Stomach (tissue), 9 donors: ENCODE results near the gene MCF2L2. TPM values are rescaled to one million over a fixed set of nuclear protein-coding genes. Genes with fewer than 3 reads are reported as not detected.

ENCODE experiments used
- DNase-seq, 2 donors: peaks; one replicate each; pipeline versions ENCODE4 v3.0.0 to v3.0.0-alpha.2; 2013 to 2019
- H3K27ac ChIP-seq, 5 donors: fragments of 200-600 bp in 4 of 5; sonication (generic) in 4 of 5; one replicate each; pipeline ENCODE4 v1.5.1; 2013 to 2019; ENCODE audit warnings: mild to moderate bottlenecking in 1 of 5, moderate library complexity in 1 of 5
- H3K27me3 ChIP-seq, 3 donors: fragments of 200-600 bp; sonication (generic); one replicate each; pipeline ENCODE4 v1.5.1; 2017 to 2019; ENCODE audit warnings: mixed run types in 1 of 3
- H3K36me3 ChIP-seq, 4 donors: fragments of 200-600 bp; sonication (generic); 1 replicate in 3 of 4; 2 replicates in 1 of 4; pipeline ENCODE4 v1.5.1; 2016 to 2019
- H3K4me1 ChIP-seq, 4 donors: fragments of 200-600 bp; sonication (generic); one replicate each; pipeline ENCODE4 v1.5.1; 2016 to 2019
- H3K4me3 ChIP-seq, 4 donors: fragments of 200-600 bp; sonication (generic) in 3 of 4; one replicate each; pipeline ENCODE4 v1.5.1; 2016 to 2019; ENCODE audit warnings: mild to moderate bottlenecking in 1 of 4
- H3K9me3 ChIP-seq, 4 donors: fragments of 200-600 bp; sonication (generic); one replicate each; pipeline ENCODE4 v1.5.1; 2016 to 2019
- EP300 ChIP-seq: sonication (generic); formaldehyde crosslinking; IDR thresholded peaks from one replicate; pipeline ENCODE4 v1.6.1; 2017; ENCODE audit warnings: antibody characterized with exemption
- POLR2A ChIP-seq, 4 donors: fragments of 450-650 bp; IDR thresholded peaks; one replicate each; pipeline ENCODE4 v1.6.1; 2016; ENCODE audit warnings: antibody characterized with exemption in 4 of 4, control low read depth in 2 of 4, mild to moderate bottlenecking in 1 of 4, moderate library complexity in 1 of 4
- POLR2AphosphoS5 ChIP-seq, 3 donors: sonication (generic); formaldehyde crosslinking; IDR thresholded peaks; one replicate each; pipeline ENCODE4 v1.6.1; 2016; ENCODE audit warnings: antibody characterized with exemption in 3 of 3
- WGBS, 5 donors: extraction: QIAGEN DNeasy Blood & Tissue Kit in 3 of 5; methylation state at CpG; one replicate each; pipeline versions ENCODE4 v1.1.5 to v1.1.7; 2013 to 2018; 5-methylcytosine and 5-hydroxymethylcytosine counted together
- intact Hi-C: fragments of 100-400 bp; cut with DNase I; formaldehyde crosslinking; loops from one replicate; pipeline ENCODE4 v1.15.1; 2023; ENCODE audit warnings: low total_unique reads
- polyA plus RNA-seq, 3 donors: library from polyadenylated mRNA; stranded (reverse); fragments of 200-250 nt; gene quantifications; one replicate each; pipeline ENCODE4 v1.2.3, GENCODE V29; 2013
- total RNA-seq, 5 donors: library from RNA; depleted of rRNA; stranded (reverse); fragments of >200 nt; gene quantifications; one replicate each; pipeline versions ENCODE4 v1.1.0 to v1.2.3, GENCODE V29; 2014 to 2016
- TF ChIP-seq, protein P1 (sequence below), 7 experiments: fragments of 450-650 bp in 4 of 7; fragments of 200-600 bp in 3 of 7; sonication (generic) in 3 of 7; IDR thresholded peaks; one replicate each; pipeline ENCODE4 v1.5.1; 2016 to 2019; ENCODE audit warnings: antibody characterized with exemption in 7 of 7, control low read depth in 2 of 7, mild to moderate bottlenecking in 1 of 7
- donor health status: healthy with polysubstance abuse.
- donor health status: Bipolar disorder and iron deficiency.
- donor health status: healthy.

Gene MCF2L2
- total and polyA plus RNA-seq, 8 donors: 0.05 to 2.0 (median 0.22) TPM; not detected in 2

DNA sequence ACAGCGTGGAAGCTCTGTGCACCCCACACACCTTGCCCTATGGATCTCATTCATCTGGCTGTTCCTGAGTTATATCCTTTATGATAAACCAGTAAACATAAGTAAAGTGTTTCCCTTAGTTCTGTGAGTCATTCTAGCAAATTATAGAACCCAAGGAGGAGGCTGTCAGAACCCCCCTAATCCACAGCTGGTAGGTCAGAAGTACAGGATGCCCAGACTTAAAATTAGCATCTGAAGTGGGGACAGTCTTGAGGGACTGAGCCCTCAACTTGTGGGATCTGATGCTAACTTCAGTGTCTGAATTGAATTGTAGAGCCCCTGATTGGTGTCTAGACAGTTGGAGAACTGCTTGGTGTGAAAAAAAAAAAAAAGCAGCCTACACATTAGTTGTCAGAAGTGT is 100.3 kb downstream of the MCF2L2 start:
- H3K27me3 ChIP-seq: no peaks in the 10 kb centered on the region
- H3K36me3 ChIP-seq: no peaks in the 10 kb centered on the region
- H3K4me3 ChIP-seq: no peak overlapping the region
- H3K9me3 ChIP-seq: no peaks in the 10 kb centered on the region
- peaks cover 0 to 6% (median 2%) of the 10 kb centered on the region in 4 donors for H3K4me1 ChIP-seq
- TF ChIP-seq POLR2AphosphoS5 (IDR thresholded peaks at IDR 0.05): no peak
- TF ChIP-seq, protein P1, sequence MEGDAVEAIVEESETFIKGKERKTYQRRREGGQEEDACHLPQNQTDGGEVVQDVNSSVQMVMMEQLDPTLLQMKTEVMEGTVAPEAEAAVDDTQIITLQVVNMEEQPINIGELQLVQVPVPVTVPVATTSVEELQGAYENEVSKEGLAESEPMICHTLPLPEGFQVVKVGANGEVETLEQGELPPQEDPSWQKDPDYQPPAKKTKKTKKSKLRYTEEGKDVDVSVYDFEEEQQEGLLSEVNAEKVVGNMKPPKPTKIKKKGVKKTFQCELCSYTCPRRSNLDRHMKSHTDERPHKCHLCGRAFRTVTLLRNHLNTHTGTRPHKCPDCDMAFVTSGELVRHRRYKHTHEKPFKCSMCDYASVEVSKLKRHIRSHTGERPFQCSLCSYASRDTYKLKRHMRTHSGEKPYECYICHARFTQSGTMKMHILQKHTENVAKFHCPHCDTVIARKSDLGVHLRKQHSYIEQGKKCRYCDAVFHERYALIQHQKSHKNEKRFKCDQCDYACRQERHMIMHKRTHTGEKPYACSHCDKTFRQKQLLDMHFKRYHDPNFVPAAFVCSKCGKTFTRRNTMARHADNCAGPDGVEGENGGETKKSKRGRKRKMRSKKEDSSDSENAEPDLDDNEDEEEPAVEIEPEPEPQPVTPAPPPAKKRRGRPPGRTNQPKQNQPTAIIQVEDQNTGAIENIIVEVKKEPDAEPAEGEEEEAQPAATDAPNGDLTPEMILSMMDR (IDR thresholded peaks at IDR 0.05): no peak
- no peak for TF ChIP-seq EP300
- no peak for TF ChIP-seq POLR2A (IDR thresholded peaks at IDR 0.05)
- DNase-seq: no peak
- H3K27ac ChIP-seq: no peak overlapping the region
- intact Hi-C loops: no loop called here
- WGBS, 5 donors: 72 to 100% (median 92%) methylated on average over 1 of the region's 1 CpG

DNA sequence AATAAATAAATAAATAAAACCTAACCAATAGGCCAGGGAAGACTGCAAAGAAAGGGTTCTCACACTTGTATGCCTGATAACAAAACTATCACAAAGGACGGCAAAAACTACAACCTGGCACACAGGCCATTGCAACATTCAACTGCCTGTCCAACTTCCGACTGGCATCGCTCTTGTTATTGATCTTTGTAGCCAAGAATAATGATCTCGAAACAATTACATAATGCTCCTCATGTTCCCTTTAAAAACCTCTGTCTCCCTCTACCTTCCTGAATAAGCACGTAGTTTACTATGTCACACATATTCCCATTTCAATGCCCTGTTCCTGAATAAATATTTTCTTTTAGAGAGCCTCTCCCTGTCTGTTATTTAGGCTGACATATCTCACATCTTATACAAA is 101.1 kb downstream of the MCF2L2 start:
- no peak overlapping the region for H3K4me3 ChIP-seq
- no peaks in the 10 kb centered on the region for H3K36me3 ChIP-seq
- no peak for DNase-seq
- no peaks in the 10 kb centered on the region for H3K27me3 ChIP-seq
- H3K27ac ChIP-seq: no peak overlapping the region
- peaks cover 0 to 6% (median 2%) of the 10 kb centered on the region in 4 donors for H3K4me1 ChIP-seq
- TF ChIP-seq POLR2AphosphoS5 (IDR thresholded peaks at IDR 0.05): no peak
- H3K9me3 ChIP-seq: no peaks in the 10 kb centered on the region
- intact Hi-C loops: no loop called here
- WGBS, 5 donors: 57 to 70% (median 61%) methylated on average over 5 of the region's 5 CpGs

DNA sequence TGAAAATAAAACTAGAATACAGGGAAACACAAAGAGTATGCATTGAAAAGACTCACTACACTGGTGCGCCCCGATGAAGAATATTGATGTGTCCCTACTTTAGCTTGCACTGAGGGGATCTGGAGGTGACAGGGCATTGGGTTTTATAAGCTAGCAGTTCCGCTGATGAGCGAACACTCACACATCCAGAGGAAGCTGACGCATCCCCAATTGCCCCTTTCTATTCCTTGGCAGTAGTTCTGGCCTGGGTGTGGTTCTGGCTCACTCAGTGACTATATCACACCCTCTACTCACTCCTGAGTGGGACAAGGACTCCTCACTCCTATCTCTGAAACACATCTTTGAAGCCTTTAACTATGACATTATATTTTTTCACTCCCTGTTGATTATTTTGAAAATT is 104.3 kb downstream of the MCF2L2 start:
- no peak overlapping the region for H3K27ac ChIP-seq
- H3K36me3 ChIP-seq: no peaks in the 10 kb centered on the region
- no peak for DNase-seq
- H3K9me3 ChIP-seq: no peaks in the 10 kb centered on the region
- TF ChIP-seq POLR2A (IDR thresholded peaks at IDR 0.05) (no peak), EP300 (no peak), POLR2AphosphoS5 (IDR thresholded peaks at IDR 0.05) (no peak)
- TF ChIP-seq, protein P1 (IDR thresholded peaks at IDR 0.05): no peak
- H3K27me3 ChIP-seq: no peaks in the 10 kb centered on the region
- intact Hi-C loops: no loop called here
- no peak overlapping the region for H3K4me3 ChIP-seq
- H3K4me1 ChIP-seq: peaks cover 0 to 6% (median 2%) of the 10 kb centered on the region in 4 donors
- WGBS, 5 donors: 87 to 97% (median 93%) methylated on average over 5 of the region's 5 CpGs

DNA sequence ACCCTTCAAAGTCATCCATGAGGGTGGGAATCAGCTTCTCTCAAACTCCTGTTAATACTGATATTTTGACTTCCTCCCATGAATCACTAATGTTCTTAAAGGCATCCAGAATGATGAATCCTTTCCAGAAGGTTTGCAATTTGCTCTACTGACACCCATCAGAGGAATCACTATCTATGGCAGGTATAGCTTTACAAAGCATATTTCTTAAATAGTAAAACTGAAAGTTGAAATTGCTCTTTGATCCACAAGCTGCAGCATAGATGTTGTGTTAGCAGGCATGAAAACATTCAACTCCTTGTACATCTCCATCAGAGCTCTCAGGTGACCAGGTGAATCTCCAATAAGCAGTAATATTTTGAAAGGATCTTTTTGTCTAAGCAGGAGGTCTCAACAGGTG is 109.0 kb downstream of the MCF2L2 start:
- Histone ChIP-seq H3K4me3 (no peak overlapping the region), H3K9me3 (no peaks in the 10 kb centered on the region), H3K27ac (no peak overlapping the region), H3K36me3 (no peaks in the 10 kb centered on the region), H3K27me3 (no peaks in the 10 kb centered on the region), H3K4me1 (no peaks in the 10 kb centered on the region)
- intact Hi-C loops: no loop called here
- TF ChIP-seq EP300 (no peak), POLR2AphosphoS5 (IDR thresholded peaks at IDR 0.05) (no peak), POLR2A (IDR thresholded peaks at IDR 0.05) (no peak)
- TF ChIP-seq, protein P1 (IDR thresholded peaks at IDR 0.05): no peak
- DNase-seq: no peak

DNA sequence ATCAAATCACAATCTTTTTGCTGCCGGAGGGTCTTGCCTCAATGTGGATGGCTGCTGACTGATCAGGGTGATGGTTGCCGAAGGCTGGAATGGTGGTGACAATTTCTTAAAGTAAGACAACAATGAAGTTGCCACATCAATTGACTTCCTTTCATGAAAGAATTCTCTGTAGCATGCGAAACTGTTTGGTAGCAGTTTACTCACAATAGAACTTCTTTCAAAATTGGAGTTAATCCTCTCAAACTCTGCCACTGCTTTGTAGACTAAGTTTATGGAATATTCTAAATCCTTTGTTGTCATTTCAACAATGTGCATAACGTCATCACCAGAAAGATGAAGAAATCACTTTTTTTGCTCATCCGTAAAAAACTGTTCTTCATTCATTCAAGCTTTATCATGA is 109.5 kb downstream of the MCF2L2 start:
- Histone ChIP-seq H3K27ac (no peak overlapping the region), H3K4me1 (no peaks in the 10 kb centered on the region), H3K36me3 (no peaks in the 10 kb centered on the region), H3K9me3 (no peaks in the 10 kb centered on the region), H3K4me3 (no peak overlapping the region), H3K27me3 (no peaks in the 10 kb centered on the region)
- intact Hi-C loops: no loop called here
- TF ChIP-seq, protein P1 (IDR thresholded peaks at IDR 0.05): no peak
- TF ChIP-seq POLR2AphosphoS5 (IDR thresholded peaks at IDR 0.05): no peak
- TF ChIP-seq EP300: no peak
- no peak for TF ChIP-seq POLR2A (IDR thresholded peaks at IDR 0.05)
- DNase-seq: no peak
- WGBS, 5 donors: 79 to 91% (median 83%) methylated on average over 5 of the region's 5 CpGs
